Measurements from ENCODE around the gene PSMD5.

PSMD5 gene

GRCh38 chr9:120855827-120856670 lies 13.3 kb upstream of the PSMD5 start:
- DNase-seq (ENCODE audit: low spot score): no peak
- no peak overlapping the region for H3K27ac Mint-ChIP-seq
- H3K27me3 Mint-ChIP-seq (ENCODE audit: low read depth): no peaks in the 10 kb centered on the region
- no peak overlapping the region for H3K4me3 Mint-ChIP-seq
- H3K4me1 Mint-ChIP-seq (ENCODE audit: low read depth): no peaks in the 10 kb centered on the region
- peaks cover 76% of the 10 kb centered on the region for H3K36me3 Mint-ChIP-seq (ENCODE audit: low read depth)
- no peaks in the 10 kb centered on the region for H3K9me3 Mint-ChIP-seq

- H3K27me3 Mint-ChIP-seq (ENCODE audit: low read depth): no peaks in the 10 kb centered on the region
- no peak for DNase-seq (ENCODE audit: low spot score)
- H3K4me1 Mint-ChIP-seq (ENCODE audit: low read depth): no peaks in the 10 kb centered on the region
- no peak overlapping the region for H3K4me3 Mint-ChIP-seq
- H3K36me3 Mint-ChIP-seq (ENCODE audit: low read depth): peaks cover 69% of the 10 kb centered on the region
- no peaks in the 10 kb centered on the region for H3K9me3 Mint-ChIP-seq
- no peak overlapping the region for H3K27ac Mint-ChIP-seq
These were observed 12.0 kb upstream of the PSMD5 start for GRCh38 chr9:120854596-120855327.

- Mint-ChIP-seq H3K9me3 (no peaks in the 10 kb centered on the region), H3K27ac (no peak overlapping the region), H3K36me3 (ENCODE audit: low read depth) (peaks cover 61% of the 10 kb centered on the region), H3K27me3 (ENCODE audit: low read depth) (no peaks in the 10 kb centered on the region), H3K4me3 (no peak overlapping the region), H3K4me1 (ENCODE audit: low read depth) (peaks cover 3% of the 10 kb centered on the region)
- no peak for DNase-seq (ENCODE audit: low spot score)
These were observed 10.5 kb upstream of the PSMD5 start for GRCh38 chr9:120853198-120853597.

GRCh38 chr9:120852240-120853010 lies 9.7 kb upstream of the PSMD5 start:
- peaks cover 10% of the 10 kb centered on the region for H3K4me1 Mint-ChIP-seq (ENCODE audit: low read depth)
- H3K27me3 Mint-ChIP-seq (ENCODE audit: low read depth): no peaks in the 10 kb centered on the region
- peak overlapping the region; percentile 38 for H3K27ac Mint-ChIP-seq
- peaks cover 59% of the 10 kb centered on the region for H3K36me3 Mint-ChIP-seq (ENCODE audit: low read depth)
- no peaks in the 10 kb centered on the region for H3K9me3 Mint-ChIP-seq
- no peak overlapping the region for H3K4me3 Mint-ChIP-seq
- no peak for DNase-seq (ENCODE audit: low spot score)

- Mint-ChIP-seq H3K36me3 (ENCODE audit: low read depth) (peaks cover 51% of the 10 kb centered on the region), H3K27ac (no peak overlapping the region), H3K27me3 (ENCODE audit: low read depth) (no peaks in the 10 kb centered on the region), H3K4me3 (no peak overlapping the region), H3K9me3 (no peaks in the 10 kb centered on the region), H3K4me1 (ENCODE audit: low read depth) (peaks cover 19% of the 10 kb centered on the region)
- DNase-seq (ENCODE audit: low spot score): no peak
These were observed 8.7 kb upstream of the PSMD5 start for GRCh38 chr9:120851449-120851848.

GRCh38 chr9:120850315-120850714 lies 7.6 kb upstream of the PSMD5 start:
- no peak for DNase-seq (ENCODE audit: low spot score)
- Mint-ChIP-seq H3K36me3 (ENCODE audit: low read depth) (peaks cover 56% of the 10 kb centered on the region), H3K27ac (no peak overlapping the region), H3K4me1 (ENCODE audit: low read depth) (peaks cover 30% of the 10 kb centered on the region), H3K9me3 (no peaks in the 10 kb centered on the region), H3K4me3 (no peak overlapping the region), H3K27me3 (ENCODE audit: low read depth) (no peaks in the 10 kb centered on the region)

- DNase-seq (ENCODE audit: low spot score): no peak
- peak overlapping the region; percentile 91 for H3K27ac Mint-ChIP-seq
- H3K4me1 Mint-ChIP-seq (ENCODE audit: low read depth): peaks cover 51% of the 10 kb centered on the region
- H3K27me3 Mint-ChIP-seq (ENCODE audit: low read depth): no peaks in the 10 kb centered on the region
- no peaks in the 10 kb centered on the region for H3K9me3 Mint-ChIP-seq
- peak overlapping the region; percentile 99 for H3K4me3 Mint-ChIP-seq
- peaks cover 56% of the 10 kb centered on the region for H3K36me3 Mint-ChIP-seq (ENCODE audit: low read depth)
These were observed 4.2 kb upstream of the PSMD5 start for GRCh38 chr9:120846906-120847305.

- Mint-ChIP-seq H3K4me3 (peak overlapping the region; percentile 99), H3K27ac (peak overlapping the region; percentile 91)
- peak; percentile 39 for DNase-seq (ENCODE audit: low spot score)
These were observed 3.6 kb upstream of the PSMD5 start for GRCh38 chr9:120846251-120846889.

GRCh38 chr9:120845255-120845654 lies 2.5 kb upstream of the PSMD5 start:
- H3K27ac Mint-ChIP-seq: peak overlapping the region; percentile 91
- H3K36me3 Mint-ChIP-seq (ENCODE audit: low read depth): peaks cover 51% of the 10 kb centered on the region
- DNase-seq (ENCODE audit: low spot score): peak; percentile 60
- peak overlapping the region; percentile 99 for H3K4me3 Mint-ChIP-seq
- no peaks in the 10 kb centered on the region for H3K9me3 Mint-ChIP-seq
- H3K27me3 Mint-ChIP-seq (ENCODE audit: low read depth): no peaks in the 10 kb centered on the region
- peaks cover 57% of the 10 kb centered on the region for H3K4me1 Mint-ChIP-seq (ENCODE audit: low read depth)

More at GRCh38 chr9:120846251-120846889, 3.6 kb upstream of the PSMD5 start:
- H3K27me3 Mint-ChIP-seq (ENCODE audit: low read depth): no peaks in the 10 kb centered on the region
- peaks cover 56% of the 10 kb centered on the region for H3K36me3 Mint-ChIP-seq (ENCODE audit: low read depth)
- H3K4me1 Mint-ChIP-seq (ENCODE audit: low read depth): peaks cover 56% of the 10 kb centered on the region
- no peaks in the 10 kb centered on the region for H3K9me3 Mint-ChIP-seq

- peak overlapping the region; percentile 91 for H3K27ac Mint-ChIP-seq
- H3K9me3 Mint-ChIP-seq: no peaks in the 10 kb centered on the region
- H3K4me1 Mint-ChIP-seq (ENCODE audit: low read depth): peaks cover 62% of the 10 kb centered on the region
- peak overlapping the region; percentile 99 for H3K4me3 Mint-ChIP-seq
- H3K27me3 Mint-ChIP-seq (ENCODE audit: low read depth): no peaks in the 10 kb centered on the region
- no peak for DNase-seq (ENCODE audit: low spot score)
- H3K36me3 Mint-ChIP-seq (ENCODE audit: low read depth): peaks cover 56% of the 10 kb centered on the region
These were observed 615 bp downstream of the PSMD5 start for GRCh38 chr9:120841930-120842684.

GRCh38 chr9:120839146-120839545 lies 3.6 kb downstream of the PSMD5 start:
- H3K36me3 Mint-ChIP-seq (ENCODE audit: low read depth): peaks cover 46% of the 10 kb centered on the region
- no peaks in the 10 kb centered on the region for H3K9me3 Mint-ChIP-seq
- no peak for DNase-seq (ENCODE audit: low spot score)
- H3K27ac Mint-ChIP-seq: no peak overlapping the region
- no peaks in the 10 kb centered on the region for H3K27me3 Mint-ChIP-seq (ENCODE audit: low read depth)
- peaks cover 40% of the 10 kb centered on the region for H3K4me1 Mint-ChIP-seq (ENCODE audit: low read depth)
- H3K4me3 Mint-ChIP-seq: peak overlapping the region; percentile 8

- Mint-ChIP-seq H3K36me3 (ENCODE audit: low read depth) (peaks cover 45% of the 10 kb centered on the region), H3K27me3 (ENCODE audit: low read depth) (no peaks in the 10 kb centered on the region), H3K4me3 (no peak overlapping the region), H3K9me3 (no peaks in the 10 kb centered on the region), H3K4me1 (ENCODE audit: low read depth) (peaks cover 36% of the 10 kb centered on the region), H3K27ac (no peak overlapping the region)
- no peak for DNase-seq (ENCODE audit: low spot score)
These were observed 4.8 kb downstream of the PSMD5 start for GRCh38 chr9:120837921-120838320.

GRCh38 chr9:120833325-120833724 lies 9.4 kb downstream of the PSMD5 start:
- peaks cover 14% of the 10 kb centered on the region for H3K4me1 Mint-ChIP-seq (ENCODE audit: low read depth)
- peaks cover 51% of the 10 kb centered on the region for H3K36me3 Mint-ChIP-seq (ENCODE audit: low read depth)
- H3K4me3 Mint-ChIP-seq: no peak overlapping the region
- no peak overlapping the region for H3K27ac Mint-ChIP-seq
- no peaks in the 10 kb centered on the region for H3K27me3 Mint-ChIP-seq (ENCODE audit: low read depth)
- H3K9me3 Mint-ChIP-seq: no peaks in the 10 kb centered on the region
- no peak for DNase-seq (ENCODE audit: low spot score)
